PC-3 (cell line): Measurements from ENCODE around the gene MYLK4. TPM values are rescaled to one million over a fixed set of nuclear protein-coding genes. Genes with fewer than 3 reads are reported as not detected.

ENCODE experiments used
- ATAC-seq: fragments of 200-7000 bp; cut with Tn5 transposase; 2 replicates; pipeline ENCODE4 v1.9.1; 2020; ENCODE audit warnings: mild to moderate bottlenecking, moderate library complexity
- BruUV-seq: library from RNA; stranded (reverse); fragments of 400-500 nt; replicated peaks from 2 replicates; lab custom pipeline; 2021; lab: Mats Ljungman, UMichigan
- CTCF ChIA-PET: fragments of 300-600 bp; sonication (Branson Sonifier 250); formaldehyde crosslinking; loops from one replicate; lab custom pipeline; 2022; ENCODE audit warnings: antibody characterized with exemption; lab: Charles Lee
- POLR2A ChIA-PET: fragments of 300-600 bp; sonication (Branson Sonifier 250); formaldehyde crosslinking; loops from one replicate; lab custom pipeline; 2022; ENCODE audit warnings: antibody characterized with exemption; ENCODE audit not compliant: unreplicated experiment; lab: Charles Lee
- DNase-seq: peaks from one replicate; pipeline ENCODE4 v3.0.0-alpha.2; 2015
- H2AFZ ChIP-seq: fragments of 300-600 bp; sonication (generic); 2 replicates; pipeline ENCODE4 v1.6.0; 2016; ENCODE audit warnings: antibody characterized with exemption, low read length
- H3F3A ChIP-seq: fragments of 300-600 bp; sonication (generic); one replicate; pipeline ENCODE4 v1.6.0; 2017; ENCODE audit warnings: antibody characterized with exemption, low read length, control low read depth, mild to moderate bottlenecking; ENCODE audit not compliant: unreplicated experiment
- H3K27ac ChIP-seq: fragments of 300-600 bp; sonication (generic); 2 replicates; pipeline ENCODE4 v1.5.1; 2016; ENCODE audit warnings: mild to moderate bottlenecking, low read length
- H3K27me3 ChIP-seq: fragments of 300-600 bp; sonication (generic); 2 replicates; pipeline ENCODE4 v1.6.1; 2016; ENCODE audit warnings: low read length, mixed read lengths
- H3K36me3 ChIP-seq: fragments of 300-600 bp; sonication (generic); 2 replicates; pipeline ENCODE4 v1.6.1; 2016; ENCODE audit warnings: low read depth, mixed run types, low read length, mixed read lengths
- H3K4me1 ChIP-seq: fragments of 300-600 bp; sonication (generic); 2 replicates; pipeline ENCODE4 v1.5.1; 2016; ENCODE audit warnings: low read length; ENCODE audit not compliant: insufficient read depth
- H3K4me2 ChIP-seq: fragments of 300-600 bp; sonication (generic); 2 replicates; pipeline ENCODE4 v1.6.0; 2016; ENCODE audit warnings: low read length
- H3K4me3 ChIP-seq: fragments of 300-600 bp; sonication (generic); 2 replicates; pipeline ENCODE4 v1.5.1; 2016; ENCODE audit warnings: mild to moderate bottlenecking, low read length, mixed read lengths
- H3K79me2 ChIP-seq: fragments of 300-600 bp; sonication (generic); 2 replicates; pipeline ENCODE4 v1.6.1; 2017; ENCODE audit warnings: low read length, mixed read lengths
- H3K9ac ChIP-seq: fragments of 300-600 bp; sonication (generic); 2 replicates; pipeline ENCODE4 v1.6.0; 2016; ENCODE audit warnings: mild to moderate bottlenecking, low read length
- H3K9me2 ChIP-seq: fragments of 300-600 bp; sonication (generic); replicated peaks from 2 replicates; pipeline ENCODE4 v1.6.1; 2016; ENCODE audit warnings: mixed run types, low read length, mixed read lengths
- H3K9me3 ChIP-seq: fragments of 300-600 bp; sonication (generic); 2 replicates; pipeline ENCODE4 v1.6.1; 2016; ENCODE audit warnings: low read length, mixed read lengths
- H4K20me1 ChIP-seq: fragments of 300-600 bp; sonication (generic); 2 replicates; pipeline ENCODE4 v1.6.1; 2016; ENCODE audit warnings: low read length, mixed read lengths
- CTCF ChIP-seq: fragments of 300-600 bp; sonication (generic); conservative IDR thresholded peaks from 2 replicates; pipeline ENCODE4 v1.5.1; 2017; ENCODE audit warnings: antibody characterized with exemption, low read depth, mild to moderate bottlenecking, low read length
- EZH2 ChIP-seq: fragments of 300-600 bp; sonication (generic); IDR thresholded peaks from one replicate; pipeline ENCODE4 v1.6.1; 2017; ENCODE audit warnings: antibody characterized with exemption, mild to moderate bottlenecking, low read length; ENCODE audit not compliant: unreplicated experiment
- EZH2phosphoT487 ChIP-seq: fragments of 300-600 bp; sonication (generic); IDR thresholded peaks from 2 replicates; pipeline ENCODE4 v1.6.1; 2018; ENCODE audit warnings: mild to moderate bottlenecking, antibody characterized with exemption, low read length, borderline replicate concordance
- intact Hi-C: fragments of 100-400 bp; cut with micrococcal nuclease; formaldehyde crosslinking; loops from 2 replicates; pipeline ENCODE4 v1.9.0; 2023
- total RNA-seq: library from RNA; depleted of rRNA; stranded (reverse); fragments of >200 nt; gene quantifications from 2 replicates; pipeline ENCODE4 v1.2.3, GENCODE V29; 2014

Gene MYLK4
- total RNA-seq, 1 experiment from 2014 or later = 0.11 TPM

DNA sequence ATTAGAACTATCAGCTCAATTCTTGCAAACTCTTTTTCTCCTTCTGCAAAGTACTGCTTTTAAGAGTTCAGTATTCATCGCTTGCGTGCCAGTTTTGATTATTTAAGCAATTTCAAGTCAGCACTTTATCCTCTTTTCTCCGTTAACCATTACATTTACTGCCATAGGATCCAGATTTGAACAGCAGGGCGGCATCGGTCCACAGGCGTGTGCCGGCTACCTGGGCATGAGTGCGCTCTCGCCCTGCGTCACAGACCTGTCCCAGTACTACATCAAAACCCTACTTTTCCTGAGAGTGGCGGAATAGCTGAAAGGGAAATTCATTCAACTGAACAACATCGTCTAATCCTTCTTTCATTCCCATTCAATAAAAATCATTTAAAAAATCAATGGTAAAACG, 53.4 kb downstream of the MYLK4 start:
- POLR2A ChIA-PET = no interaction called here
- Histone ChIP-seq H3K4me3 (no peak overlapping the region), H3K4me2 (no peak overlapping the region), H3K9me3 (no peaks in the 10 kb centered on the region), H3K36me3 (no peaks in the 10 kb centered on the region), H3F3A (no peaks in the 10 kb centered on the region), H3K27me3 (no peaks in the 10 kb centered on the region), H4K20me1 (no peaks in the 10 kb centered on the region), H3K9ac (no peak overlapping the region), H3K9me2 (no peaks in the 10 kb centered on the region), H3K4me1 (no peaks in the 10 kb centered on the region), H2AFZ (no peak overlapping the region), H3K79me2 (no peaks in the 10 kb centered on the region), H3K27ac (no peak overlapping the region)
- ATAC-seq (no peak), DNase-seq (no peak)
- intact Hi-C loops = loop anchor here (5.0 to 10.0 kb wide), 2 partner anchors 502 to 590 kb away; no protein-coding TSS in a partner anchor
- CTCF ChIA-PET = no interaction called here
- no TSS peak for BruUV-seq
- no peak for TF ChIP-seq EZH2

- POLR2A ChIA-PET = no interaction called here
- Histone ChIP-seq H4K20me1 (no peaks in the 10 kb centered on the region), H3F3A (no peaks in the 10 kb centered on the region), H3K9me3 (no peaks in the 10 kb centered on the region), H3K4me3 (no peak overlapping the region), H3K4me1 (no peaks in the 10 kb centered on the region), H3K36me3 (no peaks in the 10 kb centered on the region), H3K4me2 (peak overlapping the region; percentile 20; the same call in 1 of the 2 replicates), H2AFZ (no peak overlapping the region), H3K9ac (no peak overlapping the region), H3K27me3 (no peaks in the 10 kb centered on the region), H3K27ac (no peak overlapping the region), H3K9me2 (no peaks in the 10 kb centered on the region), H3K79me2 (no peaks in the 10 kb centered on the region)
- intact Hi-C loops = loop anchor here (1.0 to 10.0 kb wide), 7 partner anchors 61 to 1099 kb away; no protein-coding TSS in a partner anchor
- no peak for TF ChIP-seq EZH2phosphoT487
- TF ChIP-seq CTCF = peak; percentile 84
- ATAC-seq (peak; percentile 78), DNase-seq (peak; percentile 78)
- CTCF ChIA-PET = interaction anchor here (1.1 kb wide), 1 partner anchor 61 kb away, joined by 6 read pairs; no protein-coding TSS in a partner anchor
- no TSS peak for BruUV-seq
These were observed 55.1 kb downstream of the MYLK4 start for GRCh38 chr6:2695454-2696095.

DNA sequence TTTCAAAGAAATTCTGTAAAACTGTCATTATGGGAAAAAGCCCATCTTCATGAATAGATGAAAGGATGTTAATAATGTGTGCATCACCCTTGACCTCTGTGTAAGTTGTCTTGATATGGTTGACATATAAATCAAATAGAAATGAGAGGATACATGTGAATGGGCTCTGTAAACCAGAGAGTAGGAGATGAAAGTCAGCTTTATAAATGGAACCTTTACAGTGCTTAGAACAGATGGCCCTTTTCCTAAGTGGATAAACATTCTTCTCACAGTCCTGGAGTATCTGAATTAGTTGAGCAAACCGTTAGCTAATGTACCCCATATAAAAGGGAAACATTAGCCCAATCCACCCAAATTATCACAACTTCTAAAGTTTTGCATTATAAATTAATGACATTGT, 57.5 kb downstream of the MYLK4 start:
- no peak overlapping the region for H3K4me2 ChIP-seq
- ATAC-seq (no peak), DNase-seq (no peak)
- H4K20me1 ChIP-seq = no peaks in the 10 kb centered on the region
- no peak overlapping the region for H2AFZ ChIP-seq
- ChIA-PET POLR2A (no interaction called here), CTCF (no interaction called here)
- no peaks in the 10 kb centered on the region for H3K27me3 ChIP-seq
- no peak overlapping the region for H3K27ac ChIP-seq
- H3K9ac ChIP-seq = no peak overlapping the region
- BruUV-seq = no TSS peak
- peaks cover 15% of the 10 kb centered on the region for H3K4me1 ChIP-seq
- intact Hi-C loops = loop anchor here (10.0 kb wide), 1 partner anchor 498 kb away; no protein-coding TSS in a partner anchor
- TF ChIP-seq EZH2phosphoT487 (no peak), CTCF (no peak), EZH2 (no peak)
- no peaks in the 10 kb centered on the region for H3K36me3 ChIP-seq
- H3F3A ChIP-seq = no peaks in the 10 kb centered on the region
- H3K9me2 ChIP-seq = no peaks in the 10 kb centered on the region
- no peak overlapping the region for H3K4me3 ChIP-seq
- no peaks in the 10 kb centered on the region for H3K9me3 ChIP-seq
- no peaks in the 10 kb centered on the region for H3K79me2 ChIP-seq
